OCI-M2 (cell line): Measurements from ENCODE around the gene ZNF618.
"Not testable (repeated sequence)": the region's sequence is repeated elsewhere in the genome, so short reads cannot be mapped to it uniquely, and the experiment has no call there.

ENCODE experiments used
- DNase-seq: peaks from one replicate; lab custom pipeline; 2025; ENCODE audit not compliant: unreplicated experiment; lab: John Stamatoyannopoulos, UW

Gene ZNF618

GRCh38 chr9:114077162-114077837 is 201.2 kb downstream of the ZNF618 start:
- no peak for DNase-seq

GRCh38 chr9:114078021-114078780 is 202.1 kb downstream of the ZNF618 start, which contains the start of gene AMBP:
AMBP (minus strand) TSS chr9:114078300; CDS start chr9:114078209, 91 bp downstream.
- no peak for DNase-seq

- DNase-seq = no peak
Observed at GRCh38 chr9:114078781-114079156, 202.7 kb downstream of the ZNF618 start.

GRCh38 chr9:114080195-114080772 is 204.2 kb downstream of the ZNF618 start:
- no peak for DNase-seq

GRCh38 chr9:114080773-114081440 is 204.8 kb downstream of the ZNF618 start:
- no peak for DNase-seq

- DNase-seq = no peak
Observed at GRCh38 chr9:114081441-114082016, 205.4 kb downstream of the ZNF618 start.

GRCh38 chr9:114082017-114082762 is 206.1 kb downstream of the ZNF618 start:
- peak; percentile 10 for DNase-seq

GRCh38 chr9:114082763-114083412 is 206.8 kb downstream of the ZNF618 start:
- DNase-seq = not testable (repeated sequence)

GRCh38 chr9:114083666-114084065 is 207.6 kb downstream of the ZNF618 start:
- no peak for DNase-seq

GRCh38 chr9:114084282-114085073 is 208.4 kb downstream of the ZNF618 start:
- no peak for DNase-seq

GRCh38 chr9:114085387-114085789 is 209.3 kb downstream of the ZNF618 start:
- DNase-seq = no peak

GRCh38 chr9:114086009-114086408 is 209.9 kb downstream of the ZNF618 start:
- no peak for DNase-seq

- DNase-seq = no peak
Observed at GRCh38 chr9:114086607-114087006, 210.5 kb downstream of the ZNF618 start.

- DNase-seq = no peak
Observed at GRCh38 chr9:114087721-114088120, 211.6 kb downstream of the ZNF618 start.

- no peak for DNase-seq
Observed at GRCh38 chr9:114088571-114089170, 212.6 kb downstream of the ZNF618 start.

- no peak for DNase-seq
Observed at GRCh38 chr9:114089206-114089840, 213.2 kb downstream of the ZNF618 start.

GRCh38 chr9:114090798-114091197 is 214.7 kb downstream of the ZNF618 start:
- no peak for DNase-seq

- no peak for DNase-seq
Observed at GRCh38 chr9:114091711-114092110, 215.6 kb downstream of the ZNF618 start.
